Measurements from ENCODE around the gene MARS2. TPM values are rescaled to one million over a fixed set of nuclear protein-coding genes. Genes with fewer than 3 reads are reported as not detected.

The MARS2 gene
- polyA plus RNA-seq, 1 donor (not counting 4 experiments of a cell fraction or from before 2014, with no cell fraction given): 9.2 TPM

DNA sequence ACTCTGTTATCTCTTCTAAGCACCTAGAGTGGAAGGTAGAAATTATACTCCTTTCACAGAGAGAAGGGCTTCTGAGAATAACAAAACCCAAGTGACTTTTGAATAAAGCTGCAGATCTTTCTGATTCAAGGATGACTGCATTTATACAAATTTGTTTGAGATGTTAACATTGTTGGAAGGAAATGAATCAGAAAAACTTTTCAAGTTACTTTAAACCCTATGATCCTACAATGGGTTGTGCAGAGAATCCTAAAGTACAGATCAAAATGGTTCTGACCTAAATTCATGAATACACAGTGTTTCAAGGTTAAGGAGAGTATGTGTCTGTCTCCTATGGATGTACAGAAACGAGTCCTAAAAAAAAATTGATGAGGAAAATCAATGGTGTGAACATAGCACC, 31.6 kb upstream of the MARS2 start:
- Histone ChIP-seq H3K27ac (ENCODE audit: control insufficient read depth, insufficient read depth, low read length) (no peak overlapping the region), H3K9me3 (ENCODE audit: control insufficient read depth, low read depth, low read length) (no peaks in the 10 kb centered on the region), H3K79me2 (ENCODE audit: control insufficient read depth, insufficient read depth, low read length) (no peaks in the 10 kb centered on the region), H3K4me3 (ENCODE audit: control insufficient read depth in 2 of 3, extremely low read depth in 1 of 3, insufficient read depth in 2 of 3, low read depth in 1 of 3, low read length in 3 of 3) (no peak overlapping the region), H2AFZ (ENCODE audit: control insufficient read depth, low read length) (no peak overlapping the region), H3K27me3 (ENCODE audit: control insufficient read depth, extremely low read depth, insufficient read depth, low read length) (peaks cover 5% of the 10 kb centered on the region), H3K4me1 (ENCODE audit: control insufficient read depth, extremely low read depth, insufficient read depth, low read length) (no peaks in the 10 kb centered on the region), H3K4me2 (ENCODE audit: control insufficient read depth, extremely low read depth, insufficient read depth, low read depth, low read length) (no peak overlapping the region), H4K20me1 (ENCODE audit: control insufficient read depth, extremely low read depth, insufficient read depth, low read length) (no peaks in the 10 kb centered on the region), H3K9me1 (ENCODE audit: control insufficient read depth, extremely low read depth, insufficient read depth, low read length) (no peaks in the 10 kb centered on the region), H3K36me3 (ENCODE audit: control insufficient read depth in 2 of 2, extremely low read depth in 1 of 2, insufficient read depth in 2 of 2, low read length in 2 of 2) (no peaks in the 10 kb centered on the region), H3K9ac (ENCODE audit: control insufficient read depth, extremely low read depth, insufficient read depth, low read length) (no peak overlapping the region)
- no peak for TF ChIP-seq EZH2 (IDR thresholded peaks at IDR 0.05; ENCODE audit: low read length)
- TF ChIP-seq, protein P1, sequence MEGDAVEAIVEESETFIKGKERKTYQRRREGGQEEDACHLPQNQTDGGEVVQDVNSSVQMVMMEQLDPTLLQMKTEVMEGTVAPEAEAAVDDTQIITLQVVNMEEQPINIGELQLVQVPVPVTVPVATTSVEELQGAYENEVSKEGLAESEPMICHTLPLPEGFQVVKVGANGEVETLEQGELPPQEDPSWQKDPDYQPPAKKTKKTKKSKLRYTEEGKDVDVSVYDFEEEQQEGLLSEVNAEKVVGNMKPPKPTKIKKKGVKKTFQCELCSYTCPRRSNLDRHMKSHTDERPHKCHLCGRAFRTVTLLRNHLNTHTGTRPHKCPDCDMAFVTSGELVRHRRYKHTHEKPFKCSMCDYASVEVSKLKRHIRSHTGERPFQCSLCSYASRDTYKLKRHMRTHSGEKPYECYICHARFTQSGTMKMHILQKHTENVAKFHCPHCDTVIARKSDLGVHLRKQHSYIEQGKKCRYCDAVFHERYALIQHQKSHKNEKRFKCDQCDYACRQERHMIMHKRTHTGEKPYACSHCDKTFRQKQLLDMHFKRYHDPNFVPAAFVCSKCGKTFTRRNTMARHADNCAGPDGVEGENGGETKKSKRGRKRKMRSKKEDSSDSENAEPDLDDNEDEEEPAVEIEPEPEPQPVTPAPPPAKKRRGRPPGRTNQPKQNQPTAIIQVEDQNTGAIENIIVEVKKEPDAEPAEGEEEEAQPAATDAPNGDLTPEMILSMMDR (optimal IDR thresholded peaks at IDR 0.05 in 1 of 3, IDR thresholded peaks at IDR 0.05 in 1 of 3, conservative IDR thresholded peaks at IDR 0.05 in 1 of 3; ENCODE audit: extremely low read depth in 1 of 3, insufficient read depth in 2 of 3, low read length in 3 of 3): no peak
- dilution Hi-C loops (cut with MboI; ENCODE audit: extremely low pct_ligation_motif_present, low sequenced_read_pairs): no loop called here
- DNase-seq (ENCODE audit: low read depth, low spot score) (no peak), FAIRE-seq (no peak)

- no peaks in the 10 kb centered on the region for H3K9me1 ChIP-seq (ENCODE audit: control insufficient read depth, extremely low read depth, insufficient read depth, low read length)
- no peaks in the 10 kb centered on the region for H4K20me1 ChIP-seq (ENCODE audit: control insufficient read depth, extremely low read depth, insufficient read depth, low read length)
- H3K4me1 ChIP-seq (ENCODE audit: control insufficient read depth, extremely low read depth, insufficient read depth, low read length): no peaks in the 10 kb centered on the region
- FAIRE-seq: no peak
- H3K9me3 ChIP-seq (ENCODE audit: control insufficient read depth, low read depth, low read length): no peaks in the 10 kb centered on the region
- no peak overlapping the region for H2AFZ ChIP-seq (ENCODE audit: control insufficient read depth, low read length)
- DNase-seq (ENCODE audit: low read depth, low spot score): no peak
- no peaks in the 10 kb centered on the region for H3K79me2 ChIP-seq (ENCODE audit: control insufficient read depth, insufficient read depth, low read length)
- no peaks in the 10 kb centered on the region for H3K36me3 ChIP-seq (ENCODE audit: control insufficient read depth in 2 of 2, extremely low read depth in 1 of 2, insufficient read depth in 2 of 2, low read length in 2 of 2)
- no peak overlapping the region for H3K4me3 ChIP-seq (ENCODE audit: control insufficient read depth in 2 of 3, extremely low read depth in 1 of 3, insufficient read depth in 2 of 3, low read depth in 1 of 3, low read length in 3 of 3)
- no peak overlapping the region for H3K4me2 ChIP-seq (ENCODE audit: control insufficient read depth, extremely low read depth, insufficient read depth, low read depth, low read length)
- TF ChIP-seq EZH2 (IDR thresholded peaks at IDR 0.05; ENCODE audit: low read length): no peak
- TF ChIP-seq, protein P1 (optimal IDR thresholded peaks at IDR 0.05 in 1 of 3, IDR thresholded peaks at IDR 0.05 in 1 of 3, conservative IDR thresholded peaks at IDR 0.05 in 1 of 3; ENCODE audit: extremely low read depth in 1 of 3, insufficient read depth in 2 of 3, low read length in 3 of 3): no peak
- no peak overlapping the region for H3K9ac ChIP-seq (ENCODE audit: control insufficient read depth, extremely low read depth, insufficient read depth, low read length)
- peaks cover 5% of the 10 kb centered on the region for H3K27me3 ChIP-seq (ENCODE audit: control insufficient read depth, extremely low read depth, insufficient read depth, low read length)
- dilution Hi-C loops (cut with MboI; ENCODE audit: extremely low pct_ligation_motif_present, low sequenced_read_pairs): no loop called here
- H3K27ac ChIP-seq (ENCODE audit: control insufficient read depth, insufficient read depth, low read length): no peak overlapping the region
Observed at GRCh38 chr2:197674060-197674459, 31.1 kb upstream of the MARS2 start.
